ENCODE data around the gene P2RX3. TPM values are rescaled to one million over a fixed set of nuclear protein-coding genes. Genes with fewer than 3 reads are reported as not detected.

P2RX3 gene
- total and polyA plus RNA-seq, 9 donors = 0.12 to 0.13 TPM; not detected in 7

DNA sequence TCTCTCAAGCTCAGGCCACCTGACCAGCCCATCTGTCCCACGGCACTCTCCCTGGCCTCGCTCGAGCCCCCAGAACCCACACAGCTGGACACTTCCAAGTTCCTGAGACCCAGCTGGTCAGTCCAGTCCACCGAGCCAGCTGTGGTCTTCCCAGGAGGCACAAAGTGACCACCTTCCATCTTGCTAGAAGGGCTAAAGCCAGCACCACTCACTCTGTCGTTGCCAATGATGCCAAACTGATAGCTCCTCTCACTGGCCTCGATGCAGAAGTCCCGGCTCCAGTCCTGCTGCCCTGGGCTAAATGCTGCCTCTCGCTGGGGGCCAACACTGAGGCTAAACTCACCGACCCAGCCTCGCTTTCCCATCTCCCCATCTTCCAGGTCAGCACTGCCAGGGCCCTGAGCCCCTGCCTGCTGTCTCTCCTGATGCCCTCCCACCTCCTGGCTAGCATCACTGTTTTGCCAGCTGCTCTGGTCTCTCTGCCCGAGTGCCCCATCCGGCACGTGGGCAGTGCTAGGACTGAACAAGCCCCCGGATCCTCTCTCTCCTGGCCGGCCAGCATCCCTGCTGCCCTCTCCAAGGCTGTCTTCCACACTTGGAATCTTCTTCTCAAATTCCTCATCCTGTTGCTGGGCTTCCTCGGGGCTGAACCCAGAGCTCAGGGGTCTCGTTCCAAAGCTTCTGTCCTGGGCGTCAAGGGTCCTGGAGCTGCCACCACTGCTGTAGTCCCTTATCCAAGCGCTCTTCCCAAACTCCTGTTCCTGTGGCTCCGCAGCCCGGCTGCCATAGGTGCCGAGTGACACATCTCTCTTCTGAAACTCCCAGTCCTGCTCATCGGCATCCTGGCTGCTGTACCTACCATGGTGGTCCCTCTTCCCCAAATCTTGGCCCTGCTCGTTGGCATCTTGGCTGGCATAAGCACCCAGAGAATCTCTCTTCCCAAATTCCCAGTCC, 28.8 kb upstream of the P2RX3 start:
- TF ChIP-seq, protein P1, sequence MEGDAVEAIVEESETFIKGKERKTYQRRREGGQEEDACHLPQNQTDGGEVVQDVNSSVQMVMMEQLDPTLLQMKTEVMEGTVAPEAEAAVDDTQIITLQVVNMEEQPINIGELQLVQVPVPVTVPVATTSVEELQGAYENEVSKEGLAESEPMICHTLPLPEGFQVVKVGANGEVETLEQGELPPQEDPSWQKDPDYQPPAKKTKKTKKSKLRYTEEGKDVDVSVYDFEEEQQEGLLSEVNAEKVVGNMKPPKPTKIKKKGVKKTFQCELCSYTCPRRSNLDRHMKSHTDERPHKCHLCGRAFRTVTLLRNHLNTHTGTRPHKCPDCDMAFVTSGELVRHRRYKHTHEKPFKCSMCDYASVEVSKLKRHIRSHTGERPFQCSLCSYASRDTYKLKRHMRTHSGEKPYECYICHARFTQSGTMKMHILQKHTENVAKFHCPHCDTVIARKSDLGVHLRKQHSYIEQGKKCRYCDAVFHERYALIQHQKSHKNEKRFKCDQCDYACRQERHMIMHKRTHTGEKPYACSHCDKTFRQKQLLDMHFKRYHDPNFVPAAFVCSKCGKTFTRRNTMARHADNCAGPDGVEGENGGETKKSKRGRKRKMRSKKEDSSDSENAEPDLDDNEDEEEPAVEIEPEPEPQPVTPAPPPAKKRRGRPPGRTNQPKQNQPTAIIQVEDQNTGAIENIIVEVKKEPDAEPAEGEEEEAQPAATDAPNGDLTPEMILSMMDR (IDR thresholded peaks at IDR 0.05) = no peak
- TF ChIP-seq POLR2A (IDR thresholded peaks at IDR 0.05) = no peak
- TF ChIP-seq EP300 (IDR thresholded peaks at IDR 0.05) = no peak
- intact Hi-C loops (cut with DNase I) = no loop called here
- Histone ChIP-seq H3K9me3 (no peaks in the 10 kb centered on the region), H3K4me3 (no peak overlapping the region), H3K4me1 (ENCODE audit: insufficient read depth) (peaks cover 27% of the 10 kb centered on the region), H3K27me3 (no peaks in the 10 kb centered on the region), H3K36me3 (no peaks in the 10 kb centered on the region), H3K27ac (no peak overlapping the region)
- DNase-seq = no peak
- 82 to 87% (median 82%) methylated on average over 24 of the region's 24 CpGs for WGBS, 3 donors

DNA sequence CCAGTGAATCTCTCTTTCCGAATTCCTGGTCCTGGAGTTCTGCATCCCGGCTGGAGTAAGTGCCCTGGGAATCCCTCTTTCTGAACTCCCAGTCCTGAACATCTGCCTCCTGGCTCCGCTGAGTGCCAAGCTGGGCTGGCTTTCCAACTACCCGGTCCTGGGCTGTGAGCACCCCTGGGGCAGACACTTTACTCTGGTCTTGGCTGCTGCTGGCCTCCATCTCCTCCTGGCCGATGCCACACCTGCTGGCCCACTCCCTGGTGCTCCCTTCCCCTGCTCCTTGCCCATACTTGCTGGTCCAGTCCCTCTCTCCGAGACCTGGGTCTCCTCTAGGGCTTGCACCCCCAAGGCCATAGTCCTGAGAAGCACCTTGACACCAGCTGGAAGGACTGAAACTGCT, 28.1 kb upstream of the P2RX3 start:
- WGBS, 3 donors = 63 to 69% (median 68%) methylated on average over 6 of the region's 6 CpGs
- intact Hi-C loops (cut with DNase I) = no loop called here
- H3K36me3 ChIP-seq = no peaks in the 10 kb centered on the region
- no peak for DNase-seq
- no peaks in the 10 kb centered on the region for H3K27me3 ChIP-seq
- H3K9me3 ChIP-seq = no peaks in the 10 kb centered on the region
- TF ChIP-seq POLR2A (IDR thresholded peaks at IDR 0.05) (no peak), EP300 (IDR thresholded peaks at IDR 0.05) (no peak)
- TF ChIP-seq, protein P1 (IDR thresholded peaks at IDR 0.05) = no peak
- H3K4me1 ChIP-seq (ENCODE audit: insufficient read depth) = peaks cover 25% of the 10 kb centered on the region
- peak overlapping the region; percentile 62 to 84 for H3K27ac ChIP-seq
- no peak overlapping the region for H3K4me3 ChIP-seq

DNA sequence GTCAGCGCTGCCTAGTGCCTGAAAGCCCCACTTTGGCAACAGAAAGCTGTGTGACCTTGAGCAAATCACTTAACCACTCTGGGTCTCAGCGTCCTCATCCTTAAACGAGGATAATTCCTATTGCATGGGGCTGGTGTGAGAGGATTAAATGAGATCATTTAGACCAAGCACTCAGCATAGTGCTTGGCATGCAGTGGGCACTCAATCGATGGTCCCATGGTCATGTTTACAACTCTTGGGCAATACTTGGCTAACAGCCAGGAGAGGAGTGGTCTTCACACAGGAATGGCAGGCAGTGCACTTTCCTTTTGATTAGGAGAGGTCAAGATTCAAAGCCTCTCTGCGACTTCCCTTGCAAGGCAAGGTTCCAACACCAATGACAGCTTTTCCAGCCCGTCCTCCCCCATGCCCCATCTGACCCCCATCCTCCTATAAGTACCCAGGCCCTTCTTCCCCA, 27.5 kb upstream of the P2RX3 start:
- no peaks in the 10 kb centered on the region for H3K9me3 ChIP-seq
- TF ChIP-seq, protein P1 (IDR thresholded peaks at IDR 0.05) = no peak
- TF ChIP-seq POLR2A (IDR thresholded peaks at IDR 0.05) (no peak), EP300 (IDR thresholded peaks at IDR 0.05) (no peak)
- 4 to 10% (median 4%) methylated on average over 6 of the region's 6 CpGs for WGBS, 3 donors
- no peaks in the 10 kb centered on the region for H3K27me3 ChIP-seq
- peak in 2 of 5 donors; percentile 64 to 65 for DNase-seq
- intact Hi-C loops (cut with DNase I) = no loop called here
- H3K4me3 ChIP-seq = peak overlapping the region; percentile 63
- peaks cover 24% of the 10 kb centered on the region for H3K4me1 ChIP-seq (ENCODE audit: insufficient read depth)
- peak overlapping the region; percentile 76 to 84 for H3K27ac ChIP-seq
- H3K36me3 ChIP-seq = no peaks in the 10 kb centered on the region

DNA sequence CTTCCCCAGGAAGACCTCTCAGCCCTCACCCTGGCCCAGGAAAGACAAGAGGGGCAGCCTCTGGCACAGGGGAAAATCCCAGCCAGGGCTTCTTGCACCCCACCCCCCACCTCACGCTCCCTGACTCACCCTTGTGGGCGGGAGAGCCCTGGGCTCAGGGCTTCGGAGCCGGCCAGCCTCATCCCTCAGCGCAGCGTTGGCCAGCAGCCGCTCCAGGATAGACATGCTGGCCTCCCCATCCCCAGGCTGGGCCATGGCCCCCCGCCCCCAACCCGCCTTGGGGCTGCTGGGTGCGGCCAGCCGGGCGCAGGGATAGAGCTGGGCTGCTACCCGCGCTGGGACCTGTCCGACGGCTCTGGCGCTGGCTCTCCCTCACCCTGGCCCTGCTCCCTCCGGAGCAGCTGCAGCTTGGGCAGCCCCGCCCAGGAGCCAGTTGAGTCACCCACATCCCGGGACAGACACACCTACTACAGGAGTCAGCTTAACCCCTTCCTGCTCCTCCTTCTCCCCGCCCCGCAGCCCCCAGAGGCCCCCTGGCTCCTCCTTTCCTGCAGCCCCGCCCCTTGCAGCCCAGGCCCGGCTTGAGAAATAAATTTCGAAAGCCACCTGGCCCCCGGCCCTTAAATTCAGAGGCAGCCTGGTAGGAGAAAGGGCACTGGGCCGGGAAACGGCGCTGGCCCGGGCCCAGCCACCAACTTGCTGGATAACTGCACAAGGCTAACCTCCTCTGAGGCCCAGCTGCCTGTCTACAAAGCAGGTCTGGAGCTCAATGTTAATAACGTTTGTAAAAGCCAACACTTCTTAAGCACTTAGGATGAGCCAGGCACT, 26.8 kb upstream of the P2RX3 start:
- Histone ChIP-seq H3K27me3 (no peaks in the 10 kb centered on the region), H3K9me3 (no peaks in the 10 kb centered on the region), H3K4me3 (peak overlapping the region; percentile 63), H3K4me1 (ENCODE audit: insufficient read depth) (peaks cover 27% of the 10 kb centered on the region), H3K27ac (peak overlapping the region; percentile 76 to 84), H3K36me3 (no peaks in the 10 kb centered on the region)
- WGBS, 3 donors = 0 to 1% (median 1%) methylated on average over 27 to 31 of the region's 31 CpGs
- DNase-seq = peak; percentile 92 to 97 (median 96)
- peak; percentile 50 for TF ChIP-seq POLR2A (IDR thresholded peaks at IDR 0.05)
- TF ChIP-seq, protein P1 (IDR thresholded peaks at IDR 0.05) = no peak
- TF ChIP-seq EP300 (IDR thresholded peaks at IDR 0.05) = no peak
- intact Hi-C loops (cut with DNase I) = no loop called here

Data from ovary (tissue), 9 donors.